IPS-NIHi7 (cell line): ENCODE measurements around the gene CELA3B.
A peak's percentile ranks its signal among the peaks of the same experiment; 100 is the strongest.
"Not testable (repeated sequence)": the region's sequence is repeated elsewhere in the genome, so short reads cannot be mapped to it uniquely, and the experiment has no call there.

Experiments used
- DNase-seq: peaks from one replicate; pipeline ENCODE4 v3.0.0; 2012; ENCODE audit warnings: mixed read lengths; ENCODE audit errors: extremely low spot score

The CELA3B gene

GRCh38 chr1:22007262-22007661 is 30.4 kb downstream of the CELA3B start:
- not testable (repeated sequence) for DNase-seq

- not testable (repeated sequence) for DNase-seq
Measured at GRCh38 chr1:22009566-22009965, 32.7 kb downstream of the CELA3B start.

- not testable (repeated sequence) for DNase-seq
Measured at GRCh38 chr1:22012752-22013151, 35.9 kb downstream of the CELA3B start.

- not testable (repeated sequence) for DNase-seq
Measured at GRCh38 chr1:22014575-22015206, 37.9 kb downstream of the CELA3B start.

- DNase-seq, result peak; percentile 42
Measured at GRCh38 chr1:22018583-22019559, 42.0 kb downstream of the CELA3B start.

GRCh38 chr1:22021061-22021460 is 44.2 kb downstream of the CELA3B start:
- DNase-seq, result no peak

GRCh38 chr1:22024485-22025367 is 47.9 kb downstream of the CELA3B start:
- peak; percentile 63 for DNase-seq

GRCh38 chr1:22025368-22026155 is 48.7 kb downstream of the CELA3B start:
- peak; percentile 87 for DNase-seq

- no peak for DNase-seq
Measured at GRCh38 chr1:22026924-22027289, 50.1 kb downstream of the CELA3B start.

- no peak for DNase-seq
Measured at GRCh38 chr1:22030057-22030456, 53.2 kb downstream of the CELA3B start.

GRCh38 chr1:22030473-22030872 is 53.7 kb downstream of the CELA3B start:
- no peak for DNase-seq

GRCh38 chr1:22031214-22031962 is 54.6 kb downstream of the CELA3B start:
- no peak for DNase-seq

- DNase-seq, result not testable (repeated sequence)
Measured at GRCh38 chr1:22034834-22035233, 58.0 kb downstream of the CELA3B start.

GRCh38 chr1:22037520-22037919 is 60.7 kb downstream of the CELA3B start:
- no peak for DNase-seq

- DNase-seq, result no peak
Measured at GRCh38 chr1:22038036-22038435, 61.2 kb downstream of the CELA3B start.
